PC-9 (cell line): ENCODE measurements around the gene KRTAP9-8. TPM values are rescaled to one million over a fixed set of nuclear protein-coding genes. Genes with fewer than 3 reads are reported as not detected.
"Not testable (repeated sequence)": the region's sequence is repeated elsewhere in the genome, so short reads cannot be mapped to it uniquely, and the experiment has no call there.

Source experiments
- BruUV-seq: library from RNA; stranded (reverse); fragments of 400-500 nt; replicated peaks from 2 replicates; lab custom pipeline; 2021; lab: Mats Ljungman, UMichigan
- CTCF ChIA-PET: fragments of 300-600 bp; sonication (Branson Sonifier 250); formaldehyde crosslinking; loops from one replicate; lab custom pipeline; 2022; ENCODE audit warnings: antibody characterized with exemption; lab: Charles Lee
- POLR2A ChIA-PET: fragments of 300-600 bp; sonication (Branson Sonifier 250); formaldehyde crosslinking; loops from one replicate; lab custom pipeline; 2022; ENCODE audit warnings: antibody characterized with exemption; ENCODE audit not compliant: unreplicated experiment; lab: Charles Lee
- DNase-seq, 2 experiments: peaks; one replicate each; pipeline versions ENCODE4 v3.0.0 to v3.0.0-alpha.2; 2015 to 2022; ENCODE audit warnings: mixed read lengths in 1 of 2
- H2AFZ ChIP-seq: fragments of 200-600 bp; sonication (generic); 2 replicates; pipeline ENCODE4 v1.8.1; 2017; ENCODE audit warnings: antibody characterized with exemption
- H3F3A ChIP-seq: fragments of 200-600 bp; sonication (generic); 2 replicates; pipeline ENCODE4 v1.8.1; 2017; ENCODE audit warnings: antibody characterized with exemption, mild to moderate bottlenecking, low read depth; ENCODE audit not compliant: insufficient read depth
- H3K27ac ChIP-seq: fragments of 200-600 bp; sonication (generic); 2 replicates; pipeline ENCODE4 v1.6.1; 2016; ENCODE audit warnings: mixed run types
- H3K27me3 ChIP-seq: fragments of 200-600 bp; sonication (generic); 2 replicates; pipeline ENCODE4 v1.6.1; 2016; ENCODE audit warnings: low read depth, mixed run types; ENCODE audit not compliant: insufficient read depth
- H3K36me3 ChIP-seq: fragments of 200-600 bp; sonication (generic); 2 replicates; pipeline ENCODE4 v1.6.1; 2016; ENCODE audit warnings: low read depth, mixed run types
- H3K4me1 ChIP-seq: fragments of 200-600 bp; sonication (generic); replicated peaks from 2 replicates; pipeline ENCODE4 v1.6.1; 2016; ENCODE audit warnings: mixed run types; ENCODE audit not compliant: insufficient read depth
- H3K4me2 ChIP-seq: fragments of 200-600 bp; sonication (generic); 2 replicates; pipeline ENCODE4 v1.6.1; 2017; ENCODE audit warnings: mixed run types
- H3K4me3 ChIP-seq: fragments of 200-600 bp; sonication (generic); 2 replicates; pipeline ENCODE4 v1.6.1; 2016; ENCODE audit warnings: mixed run types
- H3K79me2 ChIP-seq: fragments of 200-600 bp; sonication (generic); 2 replicates; pipeline ENCODE4 v1.6.1; 2017; ENCODE audit warnings: low read depth, mixed run types
- H3K9me2 ChIP-seq: fragments of 200-600 bp; sonication (generic); 2 replicates; pipeline ENCODE4 v1.8.1; 2017; ENCODE audit warnings: mild to moderate bottlenecking; ENCODE audit not compliant: insufficient read depth
- H3K9me3 ChIP-seq: fragments of 200-600 bp; sonication (generic); 2 replicates; pipeline ENCODE4 v1.8.1; 2016; ENCODE audit warnings: low read depth; ENCODE audit not compliant: insufficient read depth
- H4K20me1 ChIP-seq: fragments of 200-600 bp; sonication (generic); 2 replicates; pipeline ENCODE4 v1.8.1; 2017; ENCODE audit not compliant: insufficient read depth
- CTCF ChIP-seq: fragments of 200-600 bp; sonication (generic); conservative IDR thresholded peaks from 2 replicates; pipeline ENCODE4 v1.6.1; 2017; ENCODE audit warnings: mixed run types, antibody characterized with exemption, mild to moderate bottlenecking, moderate library complexity
- EZH2 ChIP-seq: fragments of 200-600 bp; sonication (generic); IDR thresholded peaks from 2 replicates; pipeline ENCODE4 v1.8.0; 2017; ENCODE audit warnings: antibody characterized with exemption, low read depth
- intact Hi-C: fragments of 100-400 bp; cut with micrococcal nuclease; formaldehyde crosslinking; loops from one replicate; pipeline ENCODE4 v1.10.0; 2022; ENCODE audit not compliant: unreplicated experiment
- total RNA-seq: library from RNA; stranded (reverse); gene quantifications from 2 replicates; pipeline ENCODE4 v1.2.3, GENCODE V29; 2021

KRTAP9-8 gene
- total RNA-seq, 1 experiment from 2014 or later = not detected

GRCh38 chr17:41249637-41250240 lies 11.9 kb downstream of the KRTAP9-8 start, which contains the start of gene KRTAP9-4:
KRTAP9-4 (plus strand) TSS chr17:41249687; CDS start chr17:41249721, 34 bp downstream.
- H3K79me2 ChIP-seq, H3K36me3 ChIP-seq, DNase-seq, H3K4me3 ChIP-seq, H3K9me3 ChIP-seq, H3K4me2 ChIP-seq, H3K27me3 ChIP-seq, H2AFZ ChIP-seq, intact Hi-C loops, CTCF ChIA-PET, BruUV-seq, H3F3A ChIP-seq, H3K27ac ChIP-seq, H3K9me2 ChIP-seq, H3K4me1 ChIP-seq, H4K20me1 ChIP-seq: not testable (repeated sequence)
- POLR2A ChIA-PET = interaction anchor here (0.7 kb wide), 1 partner anchor 37 kb away, joined by 3 read pairs; no protein-coding TSS in a partner anchor

- H3K9me2 ChIP-seq = no peaks in the 10 kb centered on the region
- ChIA-PET POLR2A (no interaction called here), CTCF (no interaction called here)
- H3K4me1 ChIP-seq = 0 out of 2 replicates have a peak, but pooled peaks cover 5% of the 10 kb centered on the region
- H3K4me2 ChIP-seq = no peak overlapping the region
- H3K9me3 ChIP-seq = no peaks in the 10 kb centered on the region
- H4K20me1 ChIP-seq = no peaks in the 10 kb centered on the region
- no peak overlapping the region for H3K4me3 ChIP-seq
- TF ChIP-seq CTCF (no peak), EZH2 (no peak)
- H2AFZ ChIP-seq = no peak overlapping the region
- intact Hi-C loops = no loop called here
- no peaks in the 10 kb centered on the region for H3K27me3 ChIP-seq
- H3K27ac ChIP-seq = no peak overlapping the region
- BruUV-seq = no TSS peak
- DNase-seq = no peak
- H3F3A ChIP-seq = no peaks in the 10 kb centered on the region
- no peaks in the 10 kb centered on the region for H3K36me3 ChIP-seq
- no peaks in the 10 kb centered on the region for H3K79me2 ChIP-seq
Measured at GRCh38 chr17:41251261-41251660, 13.5 kb downstream of the KRTAP9-8 start.

GRCh38 chr17:41254861-41255260 lies 17.1 kb downstream of the KRTAP9-8 start:
- Histone ChIP-seq H3K9me3 (no peaks in the 10 kb centered on the region), H3K27ac (no peak overlapping the region), H3K79me2 (no peaks in the 10 kb centered on the region), H4K20me1 (no peaks in the 10 kb centered on the region), H3K36me3 (no peaks in the 10 kb centered on the region), H3F3A (no peaks in the 10 kb centered on the region), H3K9me2 (no peaks in the 10 kb centered on the region), H3K4me1 (no peaks in the 10 kb centered on the region), H3K27me3 (no peaks in the 10 kb centered on the region), H2AFZ (no peak overlapping the region), H3K4me2 (no peak overlapping the region), H3K4me3 (no peak overlapping the region)
- intact Hi-C loops = no loop called here
- ChIA-PET CTCF (no interaction called here), POLR2A (no interaction called here)
- no TSS peak for BruUV-seq
- TF ChIP-seq EZH2 = no peak
- TF ChIP-seq CTCF = no peak
- DNase-seq = no peak

GRCh38 chr17:41255381-41256290 lies 17.8 kb downstream of the KRTAP9-8 start, which contains the start of gene KRTAP9-9:
KRTAP9-9 (plus strand) TSS chr17:41255384.
- POLR2A ChIA-PET = interaction anchor here (0.7 kb wide), 1 partner anchor 329 kb away, joined by 4 read pairs; no protein-coding TSS in a partner anchor
- CTCF ChIA-PET, H4K20me1 ChIP-seq, H3K27ac ChIP-seq, H3F3A ChIP-seq, H3K4me1 ChIP-seq, H3K4me2 ChIP-seq, H3K9me2 ChIP-seq, DNase-seq, H3K27me3 ChIP-seq, H3K36me3 ChIP-seq, H3K4me3 ChIP-seq, H3K79me2 ChIP-seq, BruUV-seq, intact Hi-C loops, H2AFZ ChIP-seq, H3K9me3 ChIP-seq: not testable (repeated sequence)
